Progenitor cell of endocrine pancreas (in vitro differentiated cells): Measurements from ENCODE around the gene LRP6. TPM values are rescaled to one million over a fixed set of nuclear protein-coding genes. Genes with fewer than 3 reads are reported as not detected.

ENCODE experiments used
- DNase-seq: peaks from one replicate; pipeline ENCODE4 v3.0.0; 2021; ENCODE audit warnings: low spot score; ENCODE audit not compliant: unreplicated experiment
- H3K27ac Mint-ChIP-seq: 2 replicates; pipeline ENCODE4 v1.8.0; 2021; ENCODE audit warnings: mild to moderate bottlenecking, moderate library complexity, mixed read lengths
- H3K27me3 Mint-ChIP-seq: 2 replicates; pipeline ENCODE4 v1.8.0; 2021; ENCODE audit warnings: mixed read lengths
- H3K36me3 Mint-ChIP-seq: 2 replicates; pipeline ENCODE4 v1.8.0; 2022; ENCODE audit warnings: mixed read lengths; ENCODE audit not compliant: insufficient read depth
- H3K4me1 Mint-ChIP-seq: 2 replicates; pipeline ENCODE4 v1.8.0; 2021; ENCODE audit warnings: low read depth, mixed read lengths
- H3K4me3 Mint-ChIP-seq: 2 replicates; pipeline ENCODE4 v1.8.0; 2021; ENCODE audit warnings: low read depth, mild to moderate bottlenecking, moderate library complexity, mixed read lengths
- H3K9me3 Mint-ChIP-seq: 2 replicates; pipeline ENCODE4 v1.8.0; 2021; ENCODE audit warnings: low read depth, mixed read lengths
- total RNA-seq: library from RNA; stranded (reverse); gene quantifications from 2 replicates; pipeline ENCODE4 v1.2.1, GENCODE V29; 2021
- TF ChIP-seq, protein P1 (sequence below): fragments of 200-600 bp; sonication (generic); IDR thresholded peaks from one replicate; pipeline ENCODE4 v1.5.0; 2021; ENCODE audit warnings: antibody characterized with exemption, mild to moderate bottlenecking; ENCODE audit not compliant: unreplicated experiment

The LRP6 gene
- total RNA-seq, 1 donor from 2014 or later = 163 TPM

DNA sequence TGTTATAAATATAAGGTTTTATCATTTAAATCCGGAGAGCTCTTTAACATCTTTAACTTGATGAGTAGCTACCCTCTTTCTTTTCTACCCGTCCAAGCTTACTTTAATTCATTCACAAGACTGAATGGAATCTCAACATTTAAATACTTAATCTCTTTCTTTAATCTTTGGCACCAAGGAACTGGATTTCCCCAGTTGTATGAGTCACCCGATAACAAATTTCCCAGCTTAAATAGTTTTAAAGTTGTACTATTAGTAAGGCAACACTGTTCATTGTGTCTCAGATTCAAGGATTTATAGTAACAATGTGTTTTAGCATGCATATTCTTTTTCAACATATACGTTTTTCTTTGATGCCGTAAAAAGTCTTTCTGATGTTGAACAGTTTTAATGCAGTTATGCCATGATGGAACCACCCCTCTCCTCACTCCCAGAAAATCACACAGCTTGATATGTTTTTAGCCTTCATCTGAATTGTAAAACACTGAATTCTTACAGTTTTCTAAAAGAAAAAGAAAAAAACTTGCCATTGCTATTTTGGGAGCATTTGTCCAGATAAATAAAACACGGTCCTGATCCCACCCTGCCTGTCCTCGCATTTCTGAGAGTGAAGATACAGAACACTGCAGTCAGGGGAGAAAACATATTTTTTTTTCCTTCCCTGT lies 16.0 kb upstream of the LRP6 start:
- DNase-seq = no peak
- Mint-ChIP-seq H3K36me3 (peaks cover under 1% of the 10 kb centered on the region), H3K27ac (no peak overlapping the region), H3K4me1 (no peaks in the 10 kb centered on the region), H3K9me3 (peaks cover 1% of the 10 kb centered on the region), H3K4me3 (no peak overlapping the region), H3K27me3 (peaks cover 7% of the 10 kb centered on the region)
- TF ChIP-seq, protein P1, sequence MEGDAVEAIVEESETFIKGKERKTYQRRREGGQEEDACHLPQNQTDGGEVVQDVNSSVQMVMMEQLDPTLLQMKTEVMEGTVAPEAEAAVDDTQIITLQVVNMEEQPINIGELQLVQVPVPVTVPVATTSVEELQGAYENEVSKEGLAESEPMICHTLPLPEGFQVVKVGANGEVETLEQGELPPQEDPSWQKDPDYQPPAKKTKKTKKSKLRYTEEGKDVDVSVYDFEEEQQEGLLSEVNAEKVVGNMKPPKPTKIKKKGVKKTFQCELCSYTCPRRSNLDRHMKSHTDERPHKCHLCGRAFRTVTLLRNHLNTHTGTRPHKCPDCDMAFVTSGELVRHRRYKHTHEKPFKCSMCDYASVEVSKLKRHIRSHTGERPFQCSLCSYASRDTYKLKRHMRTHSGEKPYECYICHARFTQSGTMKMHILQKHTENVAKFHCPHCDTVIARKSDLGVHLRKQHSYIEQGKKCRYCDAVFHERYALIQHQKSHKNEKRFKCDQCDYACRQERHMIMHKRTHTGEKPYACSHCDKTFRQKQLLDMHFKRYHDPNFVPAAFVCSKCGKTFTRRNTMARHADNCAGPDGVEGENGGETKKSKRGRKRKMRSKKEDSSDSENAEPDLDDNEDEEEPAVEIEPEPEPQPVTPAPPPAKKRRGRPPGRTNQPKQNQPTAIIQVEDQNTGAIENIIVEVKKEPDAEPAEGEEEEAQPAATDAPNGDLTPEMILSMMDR = no peak

DNA sequence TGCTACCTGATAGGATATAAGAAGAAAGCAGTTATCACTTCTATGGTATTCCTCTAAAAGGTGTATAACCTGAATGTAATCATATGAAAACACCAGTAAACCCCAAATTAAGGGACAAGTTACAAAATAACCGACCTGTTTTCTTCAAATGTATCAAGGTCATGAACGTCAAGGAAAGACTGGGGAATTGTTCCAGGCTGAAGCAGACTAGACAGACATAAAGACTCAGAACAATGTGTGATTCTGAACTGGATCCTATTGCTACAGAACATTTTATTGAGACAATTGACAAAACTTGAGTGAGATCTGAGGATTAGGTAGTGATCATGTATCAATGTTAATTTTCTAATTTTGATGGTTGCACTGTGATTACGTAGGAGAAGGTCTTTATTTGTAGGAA lies 15.4 kb upstream of the LRP6 start:
- Mint-ChIP-seq H3K36me3 (peaks cover 1% of the 10 kb centered on the region), H3K27ac (no peak overlapping the region), H3K4me3 (no peak overlapping the region)

DNA sequence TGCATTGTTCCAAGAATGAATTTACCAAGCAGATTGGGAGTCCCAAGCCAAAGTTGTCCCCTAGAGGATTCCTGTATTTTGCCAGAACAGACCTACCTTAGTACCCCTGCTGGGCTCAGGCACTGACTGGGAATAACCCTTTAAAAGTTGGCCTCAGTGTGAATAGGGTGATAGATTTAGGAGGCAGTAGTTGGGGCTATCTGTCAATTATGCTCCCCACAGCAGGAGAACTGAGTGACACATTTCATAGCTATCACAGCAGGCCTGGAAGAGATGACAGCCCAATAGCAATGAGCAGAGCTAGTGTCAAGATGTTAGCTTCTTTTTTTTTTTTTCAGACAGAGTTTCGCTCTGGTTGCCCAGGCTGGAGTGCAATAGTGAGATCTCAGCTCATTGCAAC lies 14.3 kb upstream of the LRP6 start:
- TF ChIP-seq, protein P1 = no peak
- Mint-ChIP-seq H3K36me3 (peaks cover 1% of the 10 kb centered on the region), H3K9me3 (peaks cover 15% of the 10 kb centered on the region), H3K4me1 (no peaks in the 10 kb centered on the region), H3K27me3 (peaks cover 7% of the 10 kb centered on the region), H3K27ac (no peak overlapping the region), H3K4me3 (no peak overlapping the region)
- no peak for DNase-seq

More for the DNA sequence above, 15.4 kb upstream of the LRP6 start:
- DNase-seq = no peak
- H3K27me3 Mint-ChIP-seq = peaks cover 7% of the 10 kb centered on the region
- H3K9me3 Mint-ChIP-seq = peaks cover 8% of the 10 kb centered on the region
- TF ChIP-seq, protein P1 = no peak
- H3K4me1 Mint-ChIP-seq = no peaks in the 10 kb centered on the region

DNA sequence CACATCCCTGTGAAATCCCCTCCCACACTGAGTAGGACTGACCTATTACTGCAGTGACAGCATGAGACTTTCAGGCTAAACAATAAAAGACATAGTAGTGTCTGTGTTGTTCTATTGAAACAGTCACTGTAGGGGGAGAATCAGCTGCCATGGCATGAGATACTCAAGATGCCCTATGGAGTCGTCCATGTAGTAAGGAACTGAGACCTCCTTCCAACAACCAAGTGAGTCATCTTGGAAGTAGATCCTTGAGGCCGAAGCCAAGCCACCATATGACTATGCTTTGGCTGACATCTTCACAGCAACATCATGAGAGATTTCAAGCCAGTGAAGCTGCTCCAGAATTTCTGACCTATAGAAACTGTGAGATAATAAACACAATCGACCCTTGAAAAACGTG lies 12.1 kb upstream of the LRP6 start:
- Mint-ChIP-seq H3K4me1 (no peaks in the 10 kb centered on the region), H3K27me3 (peaks cover 7% of the 10 kb centered on the region), H3K4me3 (no peak overlapping the region), H3K27ac (no peak overlapping the region), H3K9me3 (peaks cover 19% of the 10 kb centered on the region), H3K36me3 (peaks cover 1% of the 10 kb centered on the region)
- TF ChIP-seq, protein P1 = no peak
- no peak for DNase-seq

DNA sequence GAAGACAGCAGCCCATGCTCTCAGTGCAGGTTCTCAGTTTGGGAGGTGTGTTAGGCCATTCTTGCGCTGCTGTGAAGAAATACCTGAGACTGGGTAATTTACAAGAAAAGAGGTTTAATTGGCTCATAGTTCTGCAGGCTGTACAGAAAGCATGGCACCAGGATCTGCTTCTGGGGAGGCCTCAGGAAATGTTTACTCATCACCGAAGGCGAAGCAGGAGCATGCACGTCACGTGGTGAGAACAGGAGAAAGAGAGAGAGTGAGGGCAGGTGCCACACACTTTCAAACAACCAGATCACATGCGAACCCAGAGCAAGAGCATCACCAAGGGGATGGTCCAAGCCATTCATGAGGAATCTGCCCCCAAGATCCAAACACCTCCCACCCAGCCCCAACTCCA lies 9.0 kb upstream of the LRP6 start:
- Mint-ChIP-seq H3K4me1 (peaks cover 5% of the 10 kb centered on the region), H3K36me3 (peaks cover 1% of the 10 kb centered on the region), H3K9me3 (peaks cover 19% of the 10 kb centered on the region), H3K4me3 (no peak overlapping the region), H3K27ac (no peak overlapping the region), H3K27me3 (peaks cover 2% of the 10 kb centered on the region)
- TF ChIP-seq, protein P1 = no peak
- DNase-seq = no peak
